CD14-positive monocyte (primary cell): ENCODE measurements around the gene PLA2G2F. TPM values are rescaled to one million over a fixed set of nuclear protein-coding genes. Genes with fewer than 3 reads are reported as not detected.
A peak's percentile ranks its signal among the peaks of the same experiment; 100 is the strongest.

Source experiments
- DNase-seq, 3 donors: peaks; one replicate each; pipeline ENCODE4 v3.0.0-alpha.2; 2011 to 2022
- H2AFZ ChIP-seq: 2 replicates; pipeline ENCODE4 v1.6.0; 2012; ENCODE audit warnings: mild to moderate bottlenecking, low read depth, low read length, inconsistent platforms; ENCODE audit not compliant: insufficient read depth, poor library complexity, severe bottlenecking
- H3K27ac ChIP-seq, 2 donors: 1 replicate in 1 of 2; 2 replicates in 1 of 2; pipeline ENCODE4 v1.5.1; 2012 to 2013; ENCODE audit warnings: low read length in 2 of 2, control low read depth in 1 of 2, inconsistent platforms in 1 of 2, low read depth in 1 of 2, mild to moderate bottlenecking in 1 of 2
- H3K27me3 ChIP-seq, 2 donors: one replicate each; pipeline versions ENCODE4 v1.6.0 to v1.6.1; 2011 to 2013; ENCODE audit warnings: low read length in 2 of 2; ENCODE audit not compliant: control insufficient read depth in 2 of 2, insufficient read depth in 2 of 2
- H3K36me3 ChIP-seq, 2 donors: replicated peaks in 1 of 2; 1 replicate in 1 of 2; 2 replicates in 1 of 2; pipeline versions ENCODE4 v1.5.1 to v1.6.1; 2012 to 2013; ENCODE audit warnings: low read length in 2 of 2, control low read depth in 1 of 2, inconsistent platforms in 1 of 2, mild to moderate bottlenecking in 1 of 2; ENCODE audit not compliant: insufficient read depth in 2 of 2, control insufficient read depth in 1 of 2
- H3K4me1 ChIP-seq, 2 donors: 1 replicate in 1 of 2; 2 replicates in 1 of 2; pipeline versions ENCODE4 v1.5.1 to v1.6.1; 2012 to 2013; ENCODE audit warnings: low read length in 2 of 2, control low read depth in 1 of 2, inconsistent platforms in 1 of 2, mild to moderate bottlenecking in 1 of 2, moderate library complexity in 1 of 2; ENCODE audit not compliant: insufficient read depth in 2 of 2, control insufficient read depth in 1 of 2
- H3K4me2 ChIP-seq: replicated peaks from 2 replicates; pipeline ENCODE3; 2012; ENCODE audit warnings: low read length, moderate library complexity, mild to moderate bottlenecking; ENCODE audit not compliant: poor library complexity, severe bottlenecking; ENCODE audit errors: extremely low read depth
- H3K4me3 ChIP-seq, 3 experiments: fragments of 200-600 bp in 1 of 3; sonication (generic) in 1 of 3; replicated peaks in 1 of 3; 1 replicate in 2 of 3; 2 replicates in 1 of 3; pipeline ENCODE4 v1.5.1; 2011 to 2013; ENCODE audit warnings: low read length in 3 of 3, mild to moderate bottlenecking in 3 of 3, control low read depth in 2 of 3, low read depth in 2 of 3, inconsistent platforms in 1 of 3, moderate library complexity in 1 of 3
- H3K79me2 ChIP-seq: 2 replicates; pipeline ENCODE4 v1.6.0; 2012; ENCODE audit warnings: mild to moderate bottlenecking, control low read depth, inconsistent platforms, low read length, moderate library complexity; ENCODE audit not compliant: insufficient read depth
- H3K9ac ChIP-seq: 2 replicates; pipeline ENCODE4 v1.6.0; 2017; ENCODE audit warnings: low read length, mild to moderate bottlenecking; ENCODE audit not compliant: insufficient read depth, poor library complexity, severe bottlenecking
- H3K9me3 ChIP-seq, 2 donors: replicated peaks in 1 of 2; 1 replicate in 1 of 2; 2 replicates in 1 of 2; pipeline versions ENCODE4 v1.5.1 to v1.6.1; 2012 to 2013; ENCODE audit warnings: low read length in 2 of 2, control low read depth in 1 of 2; ENCODE audit not compliant: control insufficient read depth in 1 of 2, insufficient read depth in 1 of 2
- H4K20me1 ChIP-seq: 2 replicates; pipeline ENCODE4 v1.6.0; 2012; ENCODE audit warnings: mild to moderate bottlenecking, low read length, control low read depth, moderate library complexity; ENCODE audit not compliant: insufficient read depth
- H3K27ac Mint-ChIP-seq, 7 donors: one replicate each; pipeline ENCODE4 v1.8.0; 2020; ENCODE audit warnings: mild to moderate bottlenecking in 7 of 7, mixed read lengths in 7 of 7, moderate library complexity in 6 of 7, inconsistent platforms in 2 of 7
- H3K27me3 Mint-ChIP-seq, 3 donors: one replicate each; pipeline ENCODE4 v1.8.0; 2021 to 2022; ENCODE audit warnings: low read depth in 3 of 3, mild to moderate bottlenecking in 3 of 3, mixed read lengths in 3 of 3, moderate library complexity in 3 of 3, inconsistent platforms in 1 of 3
- H3K36me3 Mint-ChIP-seq, 2 donors: one replicate each; pipeline ENCODE4 v1.8.0; 2020; ENCODE audit warnings: mixed read lengths in 2 of 2, inconsistent platforms in 1 of 2, mild to moderate bottlenecking in 1 of 2
- H3K4me1 Mint-ChIP-seq: one replicate; pipeline ENCODE4 v1.8.0; 2020; ENCODE audit warnings: mild to moderate bottlenecking, mixed read lengths
- H3K4me3 Mint-ChIP-seq, 2 donors: one replicate each; pipeline ENCODE4 v1.8.0; 2020; ENCODE audit warnings: mild to moderate bottlenecking in 2 of 2, mixed read lengths in 2 of 2, moderate library complexity in 1 of 2
- H3K9me3 Mint-ChIP-seq, 7 donors: one replicate each; pipeline ENCODE4 v1.8.0; 2020 to 2022; ENCODE audit warnings: mixed read lengths in 7 of 7, mild to moderate bottlenecking in 6 of 7, moderate library complexity in 6 of 7, inconsistent platforms in 2 of 7
- CTCF ChIP-seq: fragments of 200-600 bp; IDR thresholded peaks from one replicate; pipeline ENCODE4 v1.8.0; 2022; ENCODE audit warnings: antibody characterized with exemption, mild to moderate bottlenecking
- WGBS: methylation state at CpG from one replicate; pipeline ENCODE4 v1.1.5; 2013; ENCODE audit warnings: missing lambda C conversion rate; ENCODE audit not compliant: insufficient coverage; 5-methylcytosine and 5-hydroxymethylcytosine counted together
- intact Hi-C, 2 donors: fragments of 100-400 bp; cut with micrococcal nuclease; formaldehyde crosslinking; loops; one replicate each; pipeline versions ENCODE4 v1.15.0 to v1.15.1; 2023
- polyA plus RNA-seq, 3 donors: library from polyadenylated mRNA; depleted of rRNA in 1 of 3; unstranded in 2 of 3; stranded (reverse) in 1 of 3; fragments of 300-500 nt in 2 of 3; fragments of >200 nt in 1 of 3; fragmentation: Illumina TruSeq in 2 of 3; gene quantifications; 1 replicate in 2 of 3; 2 replicates in 1 of 3; pipeline ENCODE4 v1.2.3, GENCODE V29; 2012 to 2021

PLA2G2F gene
- polyA plus RNA-seq, 3 donors, result not detected

GRCh38 chr1:20172033-20172590 is 33.0 kb downstream of the PLA2G2F start:
- Histone ChIP-seq H3K9ac (no peak overlapping the region), H3K4me2 (no peak overlapping the region), H3K27me3 (no peaks in the 10 kb centered on the region), H3K36me3 (no peaks in the 10 kb centered on the region), H3K4me3 (no peak overlapping the region), H3K4me1 (peaks cover 11 to 22% of the 10 kb centered on the region in 2 donors), H3K27ac (no peak overlapping the region), H4K20me1 (no peaks in the 10 kb centered on the region), H3K79me2 (no peaks in the 10 kb centered on the region), H2AFZ (no peak overlapping the region), H3K9me3 (peaks cover 3 to 6% of the 10 kb centered on the region in 2 donors)
- H3K36me3 Mint-ChIP-seq, result no peaks in the 10 kb centered on the region
- H3K4me3 Mint-ChIP-seq, result no peak overlapping the region
- DNase-seq, result no peak
- peaks cover 21% of the 10 kb centered on the region for H3K4me1 Mint-ChIP-seq
- H3K27ac Mint-ChIP-seq, result peak overlapping the region in 5 of 7 donors; percentile 42 to 76 (median 64)
- peaks cover 7 to 8% (median 8%) of the 10 kb centered on the region in 3 donors for H3K27me3 Mint-ChIP-seq
- 95% methylated on average over 12 of the region's 12 CpGs for WGBS
- no peak for TF ChIP-seq CTCF
- intact Hi-C loops, result no loop called here
- H3K9me3 Mint-ChIP-seq, result peaks cover 0 to 12% (median 6%) of the 10 kb centered on the region in 7 donors

- Mint-ChIP-seq H3K4me3 (peak overlapping the region in 1 of 2 donors; percentile 5), H3K4me1 (peaks cover 26% of the 10 kb centered on the region), H3K27ac (peak overlapping the region in 6 of 7 donors; percentile 42 to 89 (median 86)), H3K36me3 (no peaks in the 10 kb centered on the region), H3K27me3 (peaks cover 2 to 6% (median 5%) of the 10 kb centered on the region in 3 donors), H3K9me3 (peaks cover 11 to 26% (median 15%) of the 10 kb centered on the region in 7 donors)
- Histone ChIP-seq H3K4me3 (no peak overlapping the region), H3K4me1 (peaks cover 11 to 22% of the 10 kb centered on the region in 2 donors), H3K27ac (peak overlapping the region in 1 of 2 donors; percentile 26), H2AFZ (no peak overlapping the region), H4K20me1 (no peaks in the 10 kb centered on the region), H3K4me2 (no peak overlapping the region), H3K36me3 (no peaks in the 10 kb centered on the region), H3K27me3 (no peaks in the 10 kb centered on the region), H3K9me3 (peaks cover 10 to 16% of the 10 kb centered on the region in 2 donors), H3K9ac (no peak overlapping the region), H3K79me2 (no peaks in the 10 kb centered on the region)
- TF ChIP-seq CTCF, result no peak
- peak in 1 of 3 donors; percentile 28 for DNase-seq
- 40% methylated on average over 2 of the region's 9 CpGs for WGBS
- intact Hi-C loops, result no loop called here
Observed at GRCh38 chr1:20174937-20175666, 36.0 kb downstream of the PLA2G2F start.
